SH-SY5Y (cell line): ENCODE data around the gene CHST4.

Experiments
- GATA2 ChIP-seq: IDR thresholded peaks from 2 replicates; pipeline ENCODE4 v1.6.1; 2011; ENCODE audit warnings: mild to moderate bottlenecking, low read depth, low read length
- GATA3 ChIP-seq: IDR thresholded peaks from 2 replicates; pipeline ENCODE4 v1.6.1; 2011; ENCODE audit warnings: low read depth, mild to moderate bottlenecking, low read length, moderate library complexity

DNA sequence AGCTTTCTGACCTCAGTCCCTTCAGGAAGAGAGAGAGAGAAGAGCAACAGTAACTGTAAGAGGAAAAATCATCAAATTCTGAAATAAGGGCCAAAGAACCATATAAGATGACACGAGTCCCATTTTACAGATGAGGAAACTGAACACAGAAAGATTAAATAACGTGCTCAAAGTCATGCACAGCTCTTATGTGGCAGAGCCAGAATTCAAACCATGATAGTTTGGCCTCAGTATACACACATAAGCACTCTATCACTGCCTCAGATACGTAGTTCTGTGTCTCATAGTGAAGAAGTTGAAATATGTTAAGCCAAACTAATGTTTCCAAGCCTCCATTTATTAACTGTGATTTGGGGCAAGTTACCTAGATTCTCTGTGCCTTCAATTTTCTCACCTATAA, 35.2 kb upstream of the CHST4 start:
- TF ChIP-seq GATA3 = no peak
- no peak for TF ChIP-seq GATA2
